ENCODE results near the gene TAX1BP3.

Gene TAX1BP3

DNA sequence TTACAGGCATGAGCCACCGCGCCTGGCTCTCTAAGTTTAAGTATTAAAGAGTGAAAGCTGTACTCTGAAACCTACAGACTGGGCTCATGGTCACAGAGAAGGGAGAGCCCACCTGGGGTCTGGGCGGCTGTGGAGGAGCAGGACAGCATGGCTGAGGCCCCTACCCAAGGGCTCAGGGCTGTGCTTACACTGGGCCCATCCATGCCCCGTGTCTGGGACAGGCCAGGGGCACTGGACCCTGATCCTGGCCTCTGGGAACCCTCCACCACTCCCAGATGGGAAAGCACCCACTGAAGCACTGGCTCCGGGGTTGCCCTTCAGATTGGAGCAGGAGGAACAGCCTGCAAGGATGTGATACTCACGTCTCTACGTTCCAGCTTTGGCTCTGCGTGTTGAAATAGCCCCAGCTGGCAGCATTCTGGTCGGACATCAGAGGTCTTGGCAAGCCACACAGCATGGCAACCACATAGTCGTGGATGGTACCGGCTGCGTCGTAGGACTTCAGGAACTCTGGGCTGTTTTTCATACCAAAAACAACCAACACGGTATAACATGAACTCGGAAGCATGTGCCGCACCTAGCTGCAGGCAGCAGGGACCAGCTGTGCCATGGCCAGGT, 45.3 kb downstream of the TAX1BP3 start:
- no peak for DNase-seq

DNA sequence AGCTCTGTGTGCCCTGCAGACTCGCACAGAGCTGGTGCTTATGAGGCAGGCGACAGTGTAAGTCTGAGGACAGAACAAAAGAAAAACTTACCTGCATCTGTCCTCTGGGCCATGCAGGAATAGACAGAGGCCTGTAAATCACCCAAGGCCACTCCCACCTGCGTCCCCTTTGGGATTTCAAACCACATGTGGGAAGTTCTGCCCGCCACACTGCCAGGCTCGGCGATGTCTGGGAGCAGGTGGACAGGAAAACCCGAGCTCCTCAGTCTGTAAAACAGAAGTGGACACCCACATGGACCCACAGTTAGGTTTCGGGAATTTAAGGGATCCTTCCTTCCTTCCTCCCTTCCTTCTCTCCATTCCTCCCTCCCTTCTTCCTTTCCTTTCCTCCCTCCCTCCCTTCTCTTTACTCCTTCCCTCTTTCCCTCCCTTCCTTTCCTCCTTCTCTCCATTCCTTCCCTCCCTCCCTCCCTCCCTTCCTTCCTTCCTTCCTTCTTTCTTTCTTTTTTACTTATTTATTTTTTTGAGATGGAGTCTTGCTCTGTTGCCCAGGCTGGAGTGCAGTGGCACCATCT, 47.1 kb downstream of the TAX1BP3 start:
- DNase-seq, result no peak

DNA sequence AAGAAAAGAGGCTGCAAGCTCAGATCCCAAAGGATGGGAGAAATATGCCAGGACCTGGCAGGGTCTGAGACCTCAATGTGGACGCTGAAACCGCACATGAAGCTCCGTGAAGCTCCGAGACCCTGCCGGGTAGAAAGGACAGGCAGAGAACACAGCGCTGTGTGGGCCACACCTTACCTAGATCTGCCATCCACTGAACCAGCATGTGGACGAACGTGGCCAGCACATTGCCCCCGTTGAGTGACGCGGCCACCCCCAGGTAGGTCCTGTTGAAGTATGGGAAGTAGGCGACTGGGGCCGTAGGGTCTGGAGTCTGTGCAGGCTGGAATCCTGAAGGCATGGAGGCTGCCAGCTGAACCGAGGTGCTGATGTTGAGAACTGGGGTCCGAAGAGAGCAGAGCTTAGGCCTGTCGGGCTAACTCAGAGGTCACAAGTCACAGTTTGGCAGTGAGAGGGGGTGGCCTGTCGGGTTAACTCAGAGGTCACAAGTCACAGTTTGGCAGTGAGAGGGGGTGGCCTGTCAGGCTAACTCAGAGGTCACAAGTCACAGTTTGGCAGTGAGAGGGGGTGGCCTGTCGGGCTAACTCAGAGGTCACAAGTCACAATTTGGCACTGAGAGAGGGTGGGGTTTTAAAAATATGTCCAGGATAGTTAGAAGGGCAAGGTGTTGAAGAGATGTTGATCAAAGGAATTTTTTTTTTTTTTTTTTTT, 53.1 kb downstream of the TAX1BP3 start:
- DNase-seq, result no peak

DNA sequence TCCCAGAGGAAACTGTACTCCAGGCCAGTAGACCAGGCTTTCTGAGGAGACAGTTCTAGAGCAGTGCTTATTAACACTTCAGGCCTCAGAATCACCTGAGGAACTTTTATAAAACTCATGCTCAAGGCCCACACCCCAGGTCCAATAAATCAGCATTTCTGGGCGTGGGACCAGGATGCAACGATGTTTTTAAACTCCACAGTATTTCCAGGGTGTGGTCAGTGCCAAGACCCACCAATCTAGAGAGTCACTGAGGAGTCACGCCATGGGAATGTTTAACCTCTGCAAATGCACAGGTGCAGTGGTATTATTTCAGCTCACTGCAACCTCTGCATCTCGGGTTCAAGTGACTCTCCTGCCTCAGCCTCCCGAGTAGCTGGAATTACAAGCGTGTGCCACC, 55.3 kb downstream of the TAX1BP3 start:
- DNase-seq, result no peak

All from NCI-H2081 treated with DMSO at 0.1 percent for 48 hours (cell line).